DND-41 (cell line): ENCODE results near the gene AP3S1.

Experiments used
- ATAC-seq: fragments of 200-7000 bp; cut with Tn5 transposase; 3 replicates; pipeline ENCODE4 v1.9.1; 2021; ENCODE audit warnings: low read depth; ENCODE audit not compliant: insufficient read depth
- DNase-seq: peaks from one replicate; pipeline ENCODE4 v3.0.0-alpha.2; 2020
- H2AFZ ChIP-seq: 2 replicates; pipeline ENCODE4 v1.6.0; 2012; ENCODE audit warnings: low read depth, low read length
- H3K27ac ChIP-seq: 2 replicates; pipeline ENCODE4 v1.5.1; 2012; ENCODE audit warnings: low read length, inconsistent platforms
- H3K27me3 ChIP-seq: fragments of 200-600 bp; sonication (generic); 2 replicates; pipeline ENCODE4 v1.6.0; 2012; ENCODE audit warnings: low read length, mild to moderate bottlenecking, inconsistent platforms; ENCODE audit not compliant: insufficient read depth, poor library complexity
- H3K36me3 ChIP-seq: 2 replicates; pipeline ENCODE4 v1.5.1; 2012; ENCODE audit warnings: low read length, inconsistent platforms; ENCODE audit not compliant: insufficient read depth
- H3K4me1 ChIP-seq: 2 replicates; pipeline ENCODE4 v1.5.1; 2012; ENCODE audit warnings: mild to moderate bottlenecking, low read length; ENCODE audit not compliant: insufficient read depth
- H3K4me2 ChIP-seq: 2 replicates; pipeline ENCODE4 v1.6.0; 2012; ENCODE audit warnings: mild to moderate bottlenecking, moderate library complexity, low read length, inconsistent platforms; ENCODE audit not compliant: insufficient read depth
- H3K4me3 ChIP-seq, 2 experiments: fragments of 200-600 bp in 1 of 2; shearing (Covaris generic) in 1 of 2; 2 replicates each; pipeline ENCODE4 v1.5.1; 2012 to 2016; ENCODE audit warnings: inconsistent platforms in 2 of 2, low read length in 2 of 2, mild to moderate bottlenecking in 2 of 2, low read depth in 1 of 2, moderate library complexity in 1 of 2
- H3K79me2 ChIP-seq: 2 replicates; pipeline ENCODE4 v1.6.0; 2012; ENCODE audit warnings: low read length, inconsistent platforms; ENCODE audit not compliant: insufficient read depth
- H3K9ac ChIP-seq: 2 replicates; pipeline ENCODE4 v1.6.0; 2012; ENCODE audit warnings: low read depth, mild to moderate bottlenecking, inconsistent platforms, low read length, moderate library complexity
- H3K9me3 ChIP-seq: 2 replicates; pipeline ENCODE4 v1.5.1; 2012; ENCODE audit warnings: low read length, moderate library complexity, mild to moderate bottlenecking, inconsistent platforms; ENCODE audit not compliant: insufficient read depth, severe bottlenecking
- H4K20me1 ChIP-seq: 2 replicates; pipeline ENCODE4 v1.6.0; 2012; ENCODE audit warnings: low read length; ENCODE audit not compliant: insufficient read depth
- CTCF ChIP-seq: IDR thresholded peaks from 2 replicates; pipeline ENCODE4 v1.5.1; 2012; ENCODE audit warnings: borderline replicate concordance, low read length, moderate library complexity, mild to moderate bottlenecking; ENCODE audit not compliant: poor library complexity, severe bottlenecking; ENCODE audit errors: extremely low read depth
- EZH2 ChIP-seq: IDR thresholded peaks from 3 replicates; pipeline ENCODE4 v1.6.1; 2012; ENCODE audit warnings: borderline replicate concordance, low read depth, mild to moderate bottlenecking, moderate library complexity, low read length, inconsistent platforms; ENCODE audit not compliant: severe bottlenecking

The AP3S1 gene

GRCh38 chr5:115825948-115826347 is 15.8 kb upstream of the AP3S1 start:
- H4K20me1 ChIP-seq, result no peaks in the 10 kb centered on the region
- no peak overlapping the region for H3K4me2 ChIP-seq
- no peak overlapping the region for H3K9ac ChIP-seq
- no peaks in the 10 kb centered on the region for H3K79me2 ChIP-seq
- no peak for DNase-seq
- H3K27me3 ChIP-seq, result no peaks in the 10 kb centered on the region
- peak; percentile 12; the same call in 1 of the 3 replicates for ATAC-seq
- no peak overlapping the region for H3K4me3 ChIP-seq
- H3K36me3 ChIP-seq, result peaks cover 26% of the 10 kb centered on the region
- TF ChIP-seq EZH2, result no peak
- TF ChIP-seq CTCF, result no peak
- H3K27ac ChIP-seq, result no peak overlapping the region
- H3K4me1 ChIP-seq, result no peaks in the 10 kb centered on the region
- H3K9me3 ChIP-seq, result no peaks in the 10 kb centered on the region
- H2AFZ ChIP-seq, result no peak overlapping the region

- Histone ChIP-seq H3K79me2 (no peaks in the 10 kb centered on the region), H3K9me3 (no peaks in the 10 kb centered on the region), H4K20me1 (no peaks in the 10 kb centered on the region), H3K4me2 (no peak overlapping the region), H3K27ac (no peak overlapping the region), H3K4me1 (no peaks in the 10 kb centered on the region), H3K9ac (no peak overlapping the region), H3K4me3 (no peak overlapping the region), H3K27me3 (no peaks in the 10 kb centered on the region), H2AFZ (no peak overlapping the region), H3K36me3 (peaks cover 58% of the 10 kb centered on the region)
- TF ChIP-seq CTCF (no peak), EZH2 (no peak)
- no peak for ATAC-seq
- DNase-seq, result no peak
Measured at GRCh38 chr5:115829913-115830312, 11.8 kb upstream of the AP3S1 start.

GRCh38 chr5:115831163-115831768 is 10.5 kb upstream of the AP3S1 start:
- H3K4me3 ChIP-seq, result no peak overlapping the region
- H3K4me1 ChIP-seq, result no peaks in the 10 kb centered on the region
- no peaks in the 10 kb centered on the region for H4K20me1 ChIP-seq
- ATAC-seq (peak; percentile 74), DNase-seq (peak; percentile 36)
- peaks cover 72% of the 10 kb centered on the region for H3K36me3 ChIP-seq
- 0 out of 2 replicates have a peak, but pooled peaks cover under 1% of the 10 kb centered on the region for H3K79me2 ChIP-seq
- H3K27ac ChIP-seq, result no peak overlapping the region
- no peaks in the 10 kb centered on the region for H3K27me3 ChIP-seq
- no peak overlapping the region for H3K4me2 ChIP-seq
- TF ChIP-seq EZH2 (no peak), CTCF (peak; percentile 77)
- H2AFZ ChIP-seq, result no peak overlapping the region
- no peaks in the 10 kb centered on the region for H3K9me3 ChIP-seq
- H3K9ac ChIP-seq, result no peak overlapping the region

- ATAC-seq (no peak), DNase-seq (no peak)
- Histone ChIP-seq H3K9ac (no peak overlapping the region), H3K27me3 (no peaks in the 10 kb centered on the region), H3K36me3 (peaks cover 72% of the 10 kb centered on the region), H3K79me2 (peaks cover 38% of the 10 kb centered on the region), H2AFZ (no peak overlapping the region), H3K4me3 (no peak overlapping the region), H3K9me3 (no peaks in the 10 kb centered on the region), H3K4me1 (peaks cover 25% of the 10 kb centered on the region), H3K4me2 (no peak overlapping the region), H3K27ac (no peak overlapping the region), H4K20me1 (peaks cover 18% of the 10 kb centered on the region)
- TF ChIP-seq EZH2, result no peak
- TF ChIP-seq CTCF, result no peak
Measured at GRCh38 chr5:115835481-115835880, 6.3 kb upstream of the AP3S1 start.
